Activated CD8-positive, alpha-beta T cell treated with anti-CD3 and anti-CD28 coated beads for 36 hours (primary cell): ENCODE measurements around the gene ZFAND4. TPM values are rescaled to one million over a fixed set of nuclear protein-coding genes. Genes with fewer than 3 reads are reported as not detected.
"Not testable (repeated sequence)": the region's sequence is repeated elsewhere in the genome, so short reads cannot be mapped to it uniquely, and the experiment has no call there.

ENCODE experiments used
- ATAC-seq: fragments of 200-7000 bp; cut with Tn5 transposase; one replicate; pipeline ENCODE4 v1.10.0; 2021; ENCODE audit warnings: mild to moderate bottlenecking, moderate library complexity
- CTCF ChIA-PET: fragments of 350-600 bp; sonication (Branson Sonifier 250); formaldehyde crosslinking; loops from one replicate; lab custom pipeline; 2021; ENCODE audit warnings: antibody characterized with exemption; lab: Charles Lee
- POLR2A ChIA-PET: fragments of 350-600 bp; sonication (Branson Sonifier 250); formaldehyde crosslinking; loops from one replicate; lab custom pipeline; 2021; ENCODE audit warnings: antibody characterized with exemption; lab: Charles Lee
- DNase-seq: peaks from one replicate; pipeline ENCODE4 v3.0.0-alpha.2; 2020
- H3K27ac Mint-ChIP-seq: one replicate; pipeline ENCODE4 v1.8.0; 2021; ENCODE audit warnings: mild to moderate bottlenecking, mixed read lengths
- H3K27me3 Mint-ChIP-seq: one replicate; pipeline ENCODE4 v1.8.0; 2021; ENCODE audit warnings: mixed read lengths
- H3K36me3 Mint-ChIP-seq: one replicate; pipeline ENCODE4 v1.8.0; 2021; ENCODE audit warnings: low read depth, mixed read lengths
- H3K4me1 Mint-ChIP-seq: one replicate; pipeline ENCODE4 v1.8.0; 2021; ENCODE audit warnings: low read depth, mixed read lengths
- H3K4me3 Mint-ChIP-seq: one replicate; pipeline ENCODE4 v1.8.0; 2021; ENCODE audit warnings: mild to moderate bottlenecking, moderate library complexity, mixed read lengths
- H3K9me3 Mint-ChIP-seq: one replicate; pipeline ENCODE4 v1.8.0; 2021; ENCODE audit warnings: mixed read lengths
- CTCF ChIP-seq: fragments of 200-600 bp; IDR thresholded peaks from one replicate; pipeline ENCODE4 v1.8.0; 2022; ENCODE audit warnings: antibody characterized with exemption, mild to moderate bottlenecking
- intact Hi-C: fragments of 100-400 bp; cut with micrococcal nuclease; formaldehyde crosslinking; loops from one replicate; pipeline ENCODE4 v1.10.0; 2022
- total RNA-seq, 2 experiments: library from RNA; stranded (reverse); gene quantifications; one replicate each; pipeline ENCODE4 v1.2.3, GENCODE V29; 2021

ZFAND4 gene
- total RNA-seq, 2 experiments from 2014 or later: 11.5 to 13.5 TPM

DNA sequence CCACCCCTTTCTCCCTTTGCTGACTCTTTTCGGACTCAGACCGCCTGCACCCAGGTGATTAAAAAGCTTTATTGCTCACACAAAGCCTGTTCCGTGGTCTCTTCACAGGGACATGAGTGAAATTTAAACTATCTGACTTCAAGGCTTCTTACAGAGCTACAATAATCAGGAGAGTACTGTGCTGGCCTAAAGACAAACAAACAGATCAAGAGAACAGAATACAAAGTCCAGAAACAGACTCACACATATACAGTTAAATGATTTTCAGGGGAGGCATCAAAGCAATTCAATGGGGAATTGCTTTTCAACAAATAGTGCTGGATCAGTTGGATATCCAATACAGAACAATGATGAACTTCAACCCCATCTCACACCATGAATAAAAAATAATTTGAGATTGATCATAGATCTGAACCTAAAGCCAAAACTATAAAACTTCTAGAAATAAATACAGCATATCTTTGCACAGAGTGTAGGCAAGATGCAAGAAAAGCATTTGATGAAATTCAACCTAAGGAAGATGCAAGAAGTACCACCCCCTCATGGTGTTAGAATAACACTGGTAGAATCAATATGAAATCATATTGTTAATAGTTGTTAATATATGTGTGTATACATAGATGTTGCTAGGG, 96.5 kb downstream of the ZFAND4 start:
- no peak overlapping the region for H3K27ac Mint-ChIP-seq
- CTCF ChIA-PET: no interaction called here
- H3K4me3 Mint-ChIP-seq: no peak overlapping the region
- H3K4me1 Mint-ChIP-seq: peaks cover 15% of the 10 kb centered on the region
- intact Hi-C loops: no loop called here
- DNase-seq: no peak
- H3K9me3 Mint-ChIP-seq: no peaks in the 10 kb centered on the region
- no peaks in the 10 kb centered on the region for H3K27me3 Mint-ChIP-seq
- no peak for ATAC-seq
- POLR2A ChIA-PET: interaction anchor here (0.6 to 0.8 kb wide), 2 partner anchors 117 to 143 kb away, joined by 3 read pairs; no protein-coding TSS in a partner anchor
- no peaks in the 10 kb centered on the region for H3K36me3 Mint-ChIP-seq
- TF ChIP-seq CTCF: no peak

GRCh38 chr10:45575032-45575761, 97.4 kb downstream of the ZFAND4 start:
- H3K27me3 Mint-ChIP-seq, ATAC-seq, intact Hi-C loops, H3K36me3 Mint-ChIP-seq, H3K4me3 Mint-ChIP-seq, H3K27ac Mint-ChIP-seq, DNase-seq, H3K4me1 Mint-ChIP-seq, H3K9me3 Mint-ChIP-seq, CTCF ChIA-PET: not testable (repeated sequence)
- POLR2A ChIA-PET: interaction anchor here (0.8 kb wide), 1 partner anchor 142 kb away, joined by 3 read pairs; no protein-coding TSS in a partner anchor

DNA sequence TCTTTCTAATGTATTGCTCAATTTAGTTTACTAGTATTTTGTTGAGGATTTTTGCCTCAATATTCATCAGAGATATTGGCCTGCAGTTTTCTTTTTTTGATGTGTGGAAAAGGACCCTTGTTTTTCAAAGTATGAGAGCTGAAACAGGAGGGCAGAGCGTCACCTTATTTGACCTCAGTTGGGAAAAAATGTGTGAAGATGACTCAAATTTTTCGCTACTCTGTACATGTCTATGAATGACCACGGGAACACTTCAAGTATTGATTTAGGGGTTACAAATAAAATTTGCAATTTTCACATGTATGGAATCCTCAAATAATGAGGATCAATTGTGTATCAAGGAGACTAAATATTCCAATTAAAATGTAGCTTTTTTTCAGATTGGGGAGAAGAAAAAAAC, 103.1 kb downstream of the ZFAND4 start:
- H3K9me3 Mint-ChIP-seq: no peaks in the 10 kb centered on the region
- H3K4me3 Mint-ChIP-seq: no peak overlapping the region
- H3K27ac Mint-ChIP-seq: no peak overlapping the region
- intact Hi-C loops: no loop called here
- ChIA-PET POLR2A (no interaction called here), CTCF (no interaction called here)
- no peak for DNase-seq
- H3K27me3 Mint-ChIP-seq: no peaks in the 10 kb centered on the region
- no peaks in the 10 kb centered on the region for H3K36me3 Mint-ChIP-seq
- ATAC-seq: peak; percentile 39
- H3K4me1 Mint-ChIP-seq: peaks cover 10% of the 10 kb centered on the region
- no peak for TF ChIP-seq CTCF

DNA sequence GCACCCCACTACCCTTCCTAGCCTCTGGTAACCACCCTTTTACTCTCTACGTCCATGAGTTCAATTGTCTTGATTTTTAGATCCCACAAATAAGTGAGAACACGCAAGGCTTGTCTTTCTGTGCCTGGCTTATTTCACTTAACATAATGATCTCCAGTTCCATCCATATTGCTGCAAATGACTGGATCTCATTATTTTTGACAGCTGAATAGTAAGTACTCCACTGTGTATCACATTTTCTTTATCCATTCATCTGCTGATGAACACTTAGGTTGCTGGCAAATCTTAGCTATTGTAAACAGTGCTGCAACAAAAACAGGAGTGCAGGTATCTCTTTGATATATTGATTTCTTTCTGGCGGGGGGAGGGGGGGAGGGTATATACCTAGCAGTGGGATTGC, 106.2 kb downstream of the ZFAND4 start:
- intact Hi-C loops: no loop called here
- ATAC-seq (no peak), DNase-seq (no peak)
- ChIA-PET CTCF (no interaction called here), POLR2A (no interaction called here)
- no peaks in the 10 kb centered on the region for H3K9me3 Mint-ChIP-seq
- H3K36me3 Mint-ChIP-seq: no peaks in the 10 kb centered on the region
- no peaks in the 10 kb centered on the region for H3K27me3 Mint-ChIP-seq
- H3K4me1 Mint-ChIP-seq: peaks cover 24% of the 10 kb centered on the region
- no peak overlapping the region for H3K27ac Mint-ChIP-seq
- no peak overlapping the region for H3K4me3 Mint-ChIP-seq
- TF ChIP-seq CTCF: no peak

Other genes with a start within 250 kb of the ZFAND4 start
- 10 to 100 TPM; 21.6 to 23.0 TPM for gene WASHC2C, start 54.5 kb upstream of the ZFAND4 start, total RNA-seq
- gene AGAP4, start 174.7 kb upstream of the ZFAND4 start, total RNA-seq: 10 to 100 TPM; 16.3 to 19.8 TPM